NCI-H526 (cell line): Measurements from ENCODE around the gene NRARP.

Source experiments
- DNase-seq, 2 experiments: peaks; one replicate each; lab custom pipeline; 2025; lab: John Stamatoyannopoulos, UW

Gene NRARP

DNA sequence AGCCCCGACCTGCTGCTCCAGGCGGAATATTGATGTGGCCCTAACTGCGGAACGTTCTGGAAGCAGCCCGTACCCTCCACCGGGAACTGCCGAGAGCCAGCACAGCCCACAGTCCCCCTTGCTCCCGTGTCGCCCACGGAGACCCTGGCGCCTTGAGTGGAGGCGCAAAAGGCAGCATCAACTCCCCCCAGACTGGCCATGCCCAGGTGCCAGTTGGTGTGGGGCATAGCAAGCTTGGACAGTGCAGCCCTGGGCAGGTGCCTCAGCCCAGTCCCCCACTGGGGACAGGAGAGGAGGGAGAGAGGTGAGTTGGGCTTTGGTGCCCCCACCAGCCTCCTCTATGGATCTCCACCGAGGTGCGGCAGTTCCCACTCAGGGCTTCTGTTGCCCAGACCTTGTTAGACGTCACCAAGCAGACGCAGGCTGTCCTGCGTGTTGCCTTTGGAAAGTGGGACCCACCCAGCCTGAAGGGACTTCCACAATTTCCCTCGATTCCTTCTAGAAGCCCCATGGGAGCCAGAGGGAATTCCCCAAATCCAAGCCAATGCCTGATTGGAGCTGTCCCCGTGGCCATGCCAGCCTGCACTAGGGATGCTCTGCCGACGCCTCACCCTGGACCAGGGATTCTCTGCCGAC, 19.8 kb upstream of the NRARP start:
- no peak for DNase-seq

DNA sequence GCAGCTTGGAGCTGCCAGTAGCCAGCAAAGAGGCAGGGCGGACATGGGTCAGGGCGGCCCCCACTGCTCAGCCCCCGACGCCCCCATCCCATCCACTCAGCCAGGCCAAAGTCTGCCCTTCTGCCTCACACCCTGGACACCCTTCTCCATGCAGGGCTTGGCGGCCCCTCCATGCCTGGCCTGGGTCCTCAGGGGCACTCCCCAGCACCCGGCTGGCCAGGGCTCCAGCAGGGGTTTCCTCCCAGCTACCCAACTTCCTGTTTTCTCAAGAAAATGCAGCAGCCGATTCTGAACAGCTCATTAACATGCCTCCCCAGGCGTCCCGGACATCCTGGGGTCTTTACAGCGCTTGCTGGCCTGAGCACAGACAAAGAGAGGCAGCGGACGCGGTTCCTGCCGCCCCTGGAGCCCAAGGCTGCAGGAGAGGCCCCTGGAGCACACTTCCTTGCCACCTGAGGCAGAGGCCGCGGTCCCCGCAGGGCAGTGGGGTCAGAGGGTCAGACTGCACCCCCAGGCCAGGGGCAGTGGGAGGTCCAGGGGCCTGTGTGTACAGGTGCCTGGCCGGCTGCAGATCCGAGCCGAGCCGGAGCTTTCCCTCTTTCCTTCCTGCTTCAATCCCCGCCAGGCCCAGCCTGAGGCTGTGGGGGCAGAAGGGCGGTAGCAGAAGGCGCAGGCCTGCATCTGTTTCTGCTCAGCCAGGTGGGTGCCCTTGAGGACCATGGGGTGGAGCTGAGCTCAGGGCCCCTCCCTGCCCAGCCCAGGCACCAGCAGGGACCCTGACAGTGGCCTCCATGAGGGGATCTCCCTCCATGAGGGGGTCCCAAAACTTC, 18.7 kb upstream of the NRARP start:
- DNase-seq = no peak

DNA sequence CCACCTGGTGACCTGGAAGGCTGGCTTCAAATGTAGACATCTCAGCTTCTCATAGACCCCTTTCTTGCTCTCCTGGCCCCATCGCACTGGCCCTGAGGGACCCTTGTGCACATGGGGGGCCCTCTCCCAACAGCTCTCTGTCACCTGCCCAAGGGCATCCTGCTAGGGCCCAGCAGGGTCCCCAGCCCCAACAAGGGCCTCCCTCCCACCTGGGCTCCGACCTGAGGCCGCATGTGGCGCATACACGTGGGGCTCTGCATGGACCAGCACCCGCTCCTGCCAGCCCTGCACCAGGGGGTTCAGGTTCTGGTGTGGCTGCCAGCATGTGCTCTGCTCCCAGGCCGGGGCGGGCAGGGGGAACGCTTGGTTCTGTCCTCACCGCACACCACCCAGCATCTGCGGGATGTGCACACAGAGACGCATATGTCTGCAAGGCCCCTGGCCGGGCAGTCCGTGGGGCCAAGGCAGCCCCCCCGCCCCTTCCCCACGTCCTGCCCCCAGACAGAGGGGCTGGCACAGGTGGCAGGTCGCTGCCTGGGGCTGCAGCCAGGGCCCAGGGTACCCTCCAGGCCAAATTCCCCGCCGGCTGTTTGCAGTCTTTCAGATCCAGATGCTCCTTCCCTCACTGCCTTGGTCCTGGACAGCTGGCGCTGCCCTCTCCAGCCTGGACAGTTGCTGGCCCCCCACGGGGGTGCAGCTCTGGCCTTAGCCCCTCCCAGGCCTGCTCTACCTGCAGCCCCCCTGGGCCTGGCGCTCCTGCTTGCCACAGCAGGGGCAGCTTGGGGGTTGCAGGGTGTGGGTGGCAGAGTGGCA, 17.9 kb upstream of the NRARP start:
- no peak for DNase-seq

DNA sequence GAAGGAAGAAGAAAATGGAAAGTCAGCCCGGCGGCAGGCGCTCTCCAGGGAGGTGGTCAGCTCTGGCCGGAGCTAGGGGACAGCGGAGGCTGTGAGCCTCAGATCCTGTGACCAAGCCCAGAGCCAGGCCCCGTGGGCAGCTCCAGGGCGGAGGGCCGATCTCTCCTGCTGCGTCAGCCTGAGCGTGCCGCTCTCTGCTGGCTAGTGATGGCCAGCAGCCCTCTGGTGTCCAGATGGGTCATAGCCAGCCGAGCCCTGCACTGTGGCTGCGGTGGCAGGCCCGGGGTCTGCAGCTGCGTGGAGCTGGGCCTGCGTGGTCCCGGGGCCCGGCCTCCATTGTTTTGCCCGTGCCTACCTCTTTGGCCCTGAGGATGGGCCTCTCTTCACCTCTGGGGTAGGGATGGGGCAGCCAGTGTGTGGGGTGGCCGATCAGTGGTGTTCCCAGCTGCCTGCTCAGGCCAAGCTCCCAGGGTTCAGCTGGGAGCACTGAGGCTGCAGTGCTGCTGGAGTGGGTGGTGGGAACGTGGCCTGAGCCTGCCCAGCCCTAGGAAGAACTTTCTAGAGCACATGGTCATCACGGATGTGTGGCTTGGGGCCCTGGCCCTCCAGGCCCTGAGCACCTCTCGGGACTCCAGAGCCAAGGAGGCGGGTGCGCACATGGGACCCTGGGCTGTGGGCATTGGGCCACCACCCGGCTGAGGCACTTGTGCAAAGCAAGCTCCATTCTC, 17.1 kb upstream of the NRARP start:
- no peak for DNase-seq

DNA sequence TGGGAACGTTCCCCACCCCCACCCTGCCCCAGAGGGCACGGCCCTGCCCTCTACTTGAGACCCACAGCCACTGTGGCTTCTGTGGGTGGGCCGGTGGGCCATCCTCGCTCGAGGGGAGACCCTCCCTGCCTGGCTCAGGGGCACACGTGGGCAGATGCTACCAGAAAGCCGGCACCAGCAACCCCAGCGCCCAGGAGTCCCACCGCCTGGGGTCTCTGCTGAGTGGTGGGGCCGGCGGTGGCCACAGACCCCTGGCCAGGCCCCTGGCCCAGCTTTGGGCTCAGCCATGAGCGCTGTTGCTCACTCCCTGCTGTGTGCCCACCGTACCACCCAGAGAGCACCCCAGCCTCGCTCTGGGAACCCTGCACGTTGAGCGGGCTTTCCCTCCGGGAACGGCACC, 16.5 kb upstream of the NRARP start:
- DNase-seq = no peak

DNA sequence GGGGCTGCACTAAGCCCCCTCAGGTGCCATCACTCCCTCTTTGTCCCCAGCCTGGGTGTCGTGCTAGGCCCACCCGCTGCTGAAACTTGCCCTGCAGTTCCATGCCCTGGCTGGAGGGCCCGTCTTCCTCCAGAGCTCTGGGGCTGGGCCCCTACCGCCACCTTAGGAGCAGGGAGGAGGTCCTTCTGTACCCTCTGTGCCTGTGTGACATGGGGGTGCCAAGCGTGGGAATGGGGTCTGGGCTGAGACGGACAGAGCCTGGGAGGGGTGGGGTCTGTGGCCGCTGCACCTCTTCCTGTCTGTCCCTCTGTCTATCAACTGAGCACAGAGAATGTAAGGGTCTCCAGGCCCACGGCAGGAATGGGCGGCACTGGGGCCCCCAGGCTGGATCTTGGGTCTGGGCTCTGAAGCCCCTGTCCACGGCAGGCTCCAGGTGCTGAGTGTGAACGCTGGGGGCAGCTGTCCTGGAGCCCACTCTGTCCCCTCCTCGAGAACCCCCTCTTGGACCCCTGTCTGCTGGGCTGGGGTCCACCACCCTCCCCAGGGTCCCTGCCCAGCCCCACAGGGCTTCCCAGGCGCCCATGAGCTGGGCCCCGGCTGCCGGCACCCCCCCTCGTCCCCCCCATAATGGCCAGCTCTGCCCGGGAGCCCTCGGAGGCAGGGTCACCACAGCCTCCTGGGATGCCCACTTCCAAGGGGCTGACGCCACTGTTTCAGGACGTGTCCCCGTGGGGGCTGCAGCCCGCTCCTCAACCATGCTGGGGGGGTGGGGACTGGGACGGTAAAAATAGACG, 15.8 kb upstream of the NRARP start:
- DNase-seq = no peak

DNA sequence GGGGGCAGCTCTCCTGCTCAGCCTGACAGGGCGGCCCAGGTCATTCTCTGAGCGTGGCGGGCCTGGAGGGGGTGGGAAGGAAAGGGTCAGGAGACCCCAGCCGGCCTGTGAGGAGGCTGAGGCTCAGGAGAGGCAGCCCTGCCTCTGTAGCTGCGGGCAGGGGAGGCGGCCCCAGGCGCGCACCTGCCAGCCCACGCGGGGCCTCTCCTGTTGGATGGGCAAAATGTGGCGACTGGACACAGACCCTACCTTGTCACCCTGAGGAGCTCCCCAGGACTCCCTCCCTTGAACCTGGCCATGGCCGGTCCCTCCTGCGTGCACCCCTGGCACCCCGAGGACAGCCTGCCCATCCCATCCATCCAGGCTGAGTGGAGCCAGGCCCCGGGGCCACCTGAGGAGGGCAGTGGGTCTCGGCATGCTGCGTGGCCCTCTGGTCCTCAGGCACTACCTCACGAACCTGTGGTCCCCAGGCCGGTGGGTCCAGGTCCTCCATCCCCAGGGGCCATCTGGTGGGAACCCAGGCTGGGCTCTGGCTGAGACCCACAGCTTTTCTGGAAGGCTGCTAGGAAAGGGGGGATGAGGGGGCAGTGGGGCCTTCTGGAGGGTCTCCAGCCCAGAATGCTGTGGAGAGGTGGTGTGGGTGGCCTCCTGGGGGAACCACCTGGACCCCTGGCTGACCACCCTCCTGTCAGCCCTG, 15.1 kb upstream of the NRARP start:
- DNase-seq = no peak

DNA sequence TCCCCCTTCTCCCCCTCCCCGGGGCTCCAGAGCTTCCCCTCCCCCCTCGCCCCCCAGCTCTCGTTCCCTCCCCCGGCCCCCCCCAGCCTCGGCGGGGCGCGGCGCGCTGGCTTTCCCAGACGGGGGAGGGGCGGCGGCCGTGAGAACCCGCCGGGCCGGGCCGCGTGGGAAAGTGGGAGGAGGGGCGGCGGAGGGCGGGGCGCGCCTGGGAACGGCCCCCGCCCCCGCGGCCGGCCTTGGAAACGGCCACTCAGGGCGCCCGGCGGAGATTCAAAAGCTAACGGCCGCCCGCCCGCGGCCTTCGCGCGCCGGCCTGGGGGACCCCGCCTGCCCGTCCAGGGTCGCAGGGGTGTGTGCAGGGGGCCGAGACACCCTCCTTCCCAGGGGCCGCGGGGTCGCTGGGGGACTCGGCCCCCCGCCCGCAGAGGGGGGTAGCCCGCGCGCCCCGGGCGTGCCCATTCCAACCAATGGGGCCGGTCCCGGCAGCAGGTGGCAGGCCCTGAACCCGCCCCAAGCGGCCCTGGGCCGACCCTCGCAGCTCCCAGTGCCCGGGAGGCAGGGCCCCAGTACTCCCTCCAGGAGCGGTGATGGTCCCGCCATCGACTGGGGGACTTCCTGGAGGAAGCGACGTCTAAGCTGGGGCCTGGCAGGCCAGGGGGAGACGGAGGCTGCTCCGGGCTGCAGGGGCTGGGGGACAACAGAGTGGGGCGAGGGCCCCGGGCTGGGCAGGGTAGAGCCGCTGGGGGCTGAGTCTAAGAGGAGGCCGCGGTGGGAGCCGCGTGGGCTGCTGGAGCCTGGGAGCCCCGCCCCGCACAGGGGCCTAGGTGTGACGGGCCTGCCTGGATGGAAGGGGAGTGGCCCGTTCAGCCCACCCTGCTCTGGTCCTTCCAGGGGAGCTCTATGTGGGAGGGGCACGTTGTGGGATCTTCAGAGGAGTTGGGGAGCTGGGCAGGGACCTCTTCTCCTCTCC, 14.2 kb upstream of the NRARP start:
- DNase-seq = peak in 1 of 2 experiments; percentile 66

DNA sequence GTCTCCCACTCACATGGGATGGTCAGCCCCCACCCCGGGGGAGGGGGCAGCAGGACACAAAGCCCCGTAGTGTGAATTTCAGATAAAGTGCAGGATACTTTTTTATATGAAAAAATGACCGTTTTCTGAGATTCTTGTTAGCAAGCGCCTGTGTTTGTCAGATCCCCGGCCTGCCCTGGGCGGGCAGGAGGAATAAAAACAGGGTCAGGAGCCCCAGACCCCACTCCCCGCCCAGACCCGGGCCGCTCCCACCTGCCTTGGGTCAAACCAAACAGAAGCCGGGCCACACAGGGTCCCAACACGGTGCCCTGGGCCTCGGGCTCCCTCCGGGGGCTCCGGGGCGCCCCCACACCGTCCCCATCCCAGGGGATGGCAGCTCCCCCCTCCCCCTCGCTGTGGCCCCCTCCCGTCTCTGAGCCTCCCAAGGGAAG, 13.5 kb upstream of the NRARP start:
- DNase-seq = no peak

DNA sequence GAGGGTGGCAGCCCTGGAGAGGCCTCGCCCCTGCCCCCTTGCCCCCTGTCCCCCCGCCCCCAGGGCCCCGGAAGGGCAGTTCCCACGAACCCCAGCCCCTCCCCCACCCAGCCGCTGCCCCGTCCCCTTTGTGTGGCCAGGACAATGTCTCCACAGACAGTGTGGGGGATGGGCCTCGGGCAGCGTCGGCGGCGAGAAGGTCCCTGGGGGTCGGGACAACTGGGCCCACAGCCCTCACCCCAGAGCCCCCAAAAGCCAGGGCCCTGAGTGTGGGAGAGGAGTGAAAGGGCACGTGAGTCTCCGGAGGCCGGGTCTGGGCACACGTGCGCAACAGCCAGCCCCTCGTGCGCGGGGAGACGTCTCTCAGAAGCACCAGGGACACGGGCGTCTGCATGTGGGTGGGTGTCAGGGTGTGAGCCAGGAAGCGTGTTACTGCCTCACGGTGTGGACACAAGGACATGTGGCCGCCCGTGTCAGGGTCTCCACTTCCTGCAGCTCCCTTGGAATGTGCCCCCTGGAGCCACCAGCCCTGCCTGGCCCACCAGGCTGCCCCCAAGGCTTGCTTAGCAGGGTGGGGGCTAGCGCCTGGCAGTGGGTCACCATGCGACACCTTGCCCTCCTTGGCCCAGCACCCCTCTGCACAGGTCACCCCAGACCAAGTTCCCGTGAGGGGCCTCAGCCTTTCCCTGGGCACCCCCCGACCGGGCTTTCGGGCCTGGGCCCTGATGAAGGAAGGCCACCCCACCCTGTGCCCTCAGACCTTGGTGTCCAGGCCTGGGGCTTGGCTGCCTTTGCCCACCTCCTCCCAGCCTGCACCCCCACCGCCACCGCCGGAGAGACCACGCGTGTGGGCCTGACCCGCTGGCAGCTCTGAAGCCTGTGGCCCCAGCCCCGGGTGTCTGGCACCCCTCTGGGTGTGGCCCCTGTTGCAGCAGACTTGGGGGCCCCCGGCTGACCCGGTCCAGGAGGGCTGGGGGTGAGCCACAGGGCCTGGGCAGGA, 12.8 kb upstream of the NRARP start:
- no peak for DNase-seq

DNA sequence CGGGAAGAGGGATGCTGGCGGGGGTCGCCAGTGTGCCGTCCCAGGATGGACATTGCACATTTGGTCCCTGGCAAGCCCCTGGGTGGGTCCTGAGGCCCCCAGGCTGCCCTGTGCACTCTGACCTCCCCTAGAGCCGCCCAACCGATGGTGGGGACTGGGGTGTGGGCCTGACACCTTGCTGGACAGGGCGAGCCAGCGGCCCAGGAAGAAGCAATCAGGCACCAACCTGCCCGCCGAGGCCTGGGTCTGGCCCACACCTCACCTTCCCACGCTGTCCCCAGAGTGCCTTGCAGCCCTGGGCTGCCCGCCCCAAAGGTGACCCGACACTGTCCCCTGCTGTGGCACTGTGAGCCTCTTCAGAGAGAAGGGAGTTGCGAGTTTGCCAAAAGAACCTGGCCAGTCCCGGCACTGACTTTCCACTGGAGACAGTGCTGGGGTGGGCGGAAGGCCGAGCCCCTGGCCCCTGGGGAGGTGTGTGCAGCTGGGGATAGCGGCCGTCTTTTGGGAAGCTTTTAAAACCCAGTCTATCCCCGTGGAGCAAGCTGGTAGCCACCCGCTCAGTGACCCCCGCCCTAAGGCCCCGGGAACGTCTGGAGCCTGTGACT, 12.0 kb upstream of the NRARP start:
- no peak for DNase-seq

DNA sequence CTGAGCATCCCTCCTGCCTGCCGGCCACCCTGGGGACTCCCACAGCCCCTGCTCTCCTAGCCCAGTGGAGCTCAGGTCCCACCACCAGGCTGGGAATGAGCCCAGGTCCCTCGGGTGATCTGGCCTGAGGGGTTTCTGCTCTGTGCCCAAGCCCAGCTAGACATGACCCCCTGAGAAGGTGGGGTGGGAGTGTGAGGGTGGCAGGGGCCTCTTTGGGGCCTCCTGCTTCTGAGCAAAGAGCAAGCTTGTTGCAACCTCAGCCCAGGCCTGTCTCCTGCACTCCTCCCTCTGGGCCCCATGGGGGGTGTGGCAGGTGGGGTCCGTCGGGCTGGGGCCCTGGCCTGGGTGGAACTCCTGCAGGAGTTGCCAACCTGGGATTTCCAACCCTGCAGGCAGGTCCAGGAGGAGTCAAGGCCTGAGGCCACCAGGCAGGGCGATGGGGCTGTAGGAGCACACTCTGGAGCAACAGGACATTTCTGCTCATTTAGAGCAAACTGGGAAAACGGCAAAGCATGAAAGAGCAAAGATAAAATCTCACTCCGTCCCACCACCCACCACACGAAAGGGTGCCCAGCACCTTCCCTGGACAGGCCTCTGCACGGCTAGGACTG, 11.4 kb upstream of the NRARP start:
- DNase-seq = no peak

DNA sequence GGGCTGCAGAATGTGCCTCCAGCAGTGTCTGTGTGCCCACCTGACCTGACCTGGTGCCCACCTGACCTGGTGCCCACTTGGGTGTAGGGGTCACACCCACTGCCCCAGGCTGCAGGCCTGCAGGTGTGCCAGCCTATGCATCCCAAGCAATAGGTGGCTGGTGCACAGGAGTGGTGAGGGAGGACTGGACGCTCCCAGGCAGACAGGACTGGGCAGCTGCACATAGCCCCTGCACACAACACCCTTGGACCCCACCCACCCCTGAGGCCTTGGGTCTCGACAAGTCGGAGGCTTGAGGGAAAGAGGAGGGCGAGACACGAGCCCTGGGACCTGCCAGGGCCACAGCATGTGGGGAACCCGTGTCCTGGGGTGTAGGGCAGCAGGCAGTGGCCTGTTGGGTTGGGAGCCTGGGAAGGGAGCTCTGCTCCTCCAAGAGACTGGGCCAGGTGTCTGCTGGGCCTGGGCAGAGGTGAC, 10.8 kb upstream of the NRARP start:
- DNase-seq = no peak

DNA sequence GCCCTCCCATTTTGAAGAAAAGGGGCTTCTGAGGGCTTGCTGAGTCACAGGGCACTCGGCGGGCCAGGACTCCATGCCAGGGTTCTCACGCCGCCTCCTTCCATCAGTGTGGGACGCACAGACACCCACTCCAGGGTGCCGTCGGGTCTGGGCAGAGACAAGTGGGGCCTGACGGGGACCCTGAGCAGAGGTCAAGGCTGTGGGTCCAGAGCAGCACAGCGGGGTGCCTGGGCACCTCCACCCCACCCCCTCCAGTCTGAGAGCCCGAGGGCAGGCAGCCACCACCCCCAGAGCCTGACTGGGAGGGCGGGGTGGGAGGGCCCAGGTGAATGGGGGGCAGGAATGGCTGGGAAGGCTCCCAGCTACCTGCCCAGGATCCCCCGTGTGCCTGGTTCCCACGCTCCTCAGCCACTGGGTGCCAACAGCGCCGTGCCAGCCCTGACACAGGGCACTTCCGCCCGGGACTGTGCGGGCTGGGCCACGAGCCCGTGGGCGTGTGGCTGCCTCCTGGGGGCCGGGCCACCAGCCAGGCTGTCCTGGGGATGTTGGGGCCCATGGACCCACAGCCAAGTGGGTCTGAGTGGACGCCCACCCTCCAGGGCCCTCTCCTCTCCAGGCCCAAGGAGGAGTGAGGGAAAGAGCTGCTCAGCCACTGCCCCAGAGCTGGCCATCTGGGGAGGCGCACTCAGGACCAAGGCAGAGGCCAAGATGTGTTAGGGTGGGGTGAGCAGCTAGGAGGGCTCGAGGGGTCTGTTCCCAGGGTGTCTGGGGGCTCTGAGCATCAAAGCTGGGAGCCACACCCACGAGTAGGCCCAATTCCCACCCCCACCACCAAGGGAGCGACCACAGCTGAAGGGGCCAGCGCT, 10.1 kb upstream of the NRARP start:
- no peak for DNase-seq

DNA sequence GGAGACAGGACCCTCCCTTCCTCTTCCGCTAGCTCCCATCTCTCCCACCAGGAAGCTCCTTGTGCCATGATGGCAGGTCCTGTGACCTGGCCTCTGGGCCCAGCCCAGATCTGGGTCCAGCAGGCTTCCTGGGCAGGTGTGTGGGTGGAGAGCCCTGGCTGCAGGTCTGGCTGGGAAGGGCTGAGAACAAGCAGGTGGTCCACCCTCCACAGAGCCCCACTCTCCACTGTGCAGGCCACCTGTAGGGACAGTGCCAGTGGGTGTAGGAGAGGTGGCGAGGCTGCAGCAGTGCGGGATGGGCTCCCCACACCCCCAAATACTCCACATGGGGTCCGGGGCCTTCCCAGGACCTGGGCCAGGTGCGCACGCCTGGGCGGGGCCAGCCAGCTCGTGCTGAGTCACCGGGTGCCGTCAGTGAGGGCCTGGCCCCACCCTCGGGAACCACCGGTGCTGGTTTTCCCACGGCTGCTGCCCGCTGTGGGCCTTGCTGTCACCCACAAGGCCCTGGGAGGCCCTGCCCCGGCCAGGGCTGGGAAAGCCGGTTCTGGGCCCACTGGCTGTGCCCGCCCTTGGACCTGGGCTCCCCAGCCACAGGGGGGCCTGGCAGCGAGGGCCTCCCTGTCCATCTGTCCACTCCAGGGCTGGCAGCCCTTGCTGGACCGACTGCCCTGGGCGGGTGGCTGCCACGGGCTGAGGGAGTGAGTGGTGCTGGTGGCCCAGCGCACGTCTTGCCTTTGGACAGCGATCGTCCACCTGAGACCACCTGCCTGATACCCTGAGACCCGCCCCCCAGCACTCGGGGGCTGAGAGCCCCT, 9.3 kb upstream of the NRARP start:
- peak in 1 of 2 experiments; percentile 34 for DNase-seq
